ENCODE results near the gene FRMD4A. TPM values are rescaled to one million over a fixed set of nuclear protein-coding genes. Genes with fewer than 3 reads are reported as not detected.

The FRMD4A gene
- total and polyA plus RNA-seq, 8 donors: 6.9 to 25.3 (median 11.3) TPM

- H3K27ac ChIP-seq: peak overlapping the region in 3 of 5 donors; percentile 25 to 53 (median 29)
- no peaks in the 10 kb centered on the region for H3K27me3 ChIP-seq
- H3K4me3 ChIP-seq: no peak overlapping the region
- peaks cover 5 to 26% (median 12%) of the 10 kb centered on the region in 4 donors for H3K4me1 ChIP-seq
- peak; percentile 64 to 82 for DNase-seq
- no peaks in the 10 kb centered on the region for H3K9me3 ChIP-seq
- peak in 5 of 7 experiments; percentile 68 to 88 (median 84) for TF ChIP-seq CTCF (IDR thresholded peaks at IDR 0.05)
- no peak for TF ChIP-seq EP300 (IDR thresholded peaks at IDR 0.05)
- TF ChIP-seq POLR2A (IDR thresholded peaks at IDR 0.05): no peak
- peak in 1 of 3 donors; percentile 14 for TF ChIP-seq POLR2AphosphoS5 (IDR thresholded peaks at IDR 0.05)
- 29 to 32% (median 30%) methylated on average over 18 to 19 of the region's 19 CpGs for WGBS, 5 donors
- H3K36me3 ChIP-seq: peaks cover 5 to 85% (median 75%) of the 10 kb centered on the region in 4 donors
- intact Hi-C loops (cut with DNase I; ENCODE audit: low total_unique reads): loop anchor here (5.0 kb wide), 1 partner anchor 117 kb away; no protein-coding TSS in a partner anchor
Observed at GRCh38 chr10:13659887-13660550, 670.7 kb downstream of the FRMD4A start.

DNA sequence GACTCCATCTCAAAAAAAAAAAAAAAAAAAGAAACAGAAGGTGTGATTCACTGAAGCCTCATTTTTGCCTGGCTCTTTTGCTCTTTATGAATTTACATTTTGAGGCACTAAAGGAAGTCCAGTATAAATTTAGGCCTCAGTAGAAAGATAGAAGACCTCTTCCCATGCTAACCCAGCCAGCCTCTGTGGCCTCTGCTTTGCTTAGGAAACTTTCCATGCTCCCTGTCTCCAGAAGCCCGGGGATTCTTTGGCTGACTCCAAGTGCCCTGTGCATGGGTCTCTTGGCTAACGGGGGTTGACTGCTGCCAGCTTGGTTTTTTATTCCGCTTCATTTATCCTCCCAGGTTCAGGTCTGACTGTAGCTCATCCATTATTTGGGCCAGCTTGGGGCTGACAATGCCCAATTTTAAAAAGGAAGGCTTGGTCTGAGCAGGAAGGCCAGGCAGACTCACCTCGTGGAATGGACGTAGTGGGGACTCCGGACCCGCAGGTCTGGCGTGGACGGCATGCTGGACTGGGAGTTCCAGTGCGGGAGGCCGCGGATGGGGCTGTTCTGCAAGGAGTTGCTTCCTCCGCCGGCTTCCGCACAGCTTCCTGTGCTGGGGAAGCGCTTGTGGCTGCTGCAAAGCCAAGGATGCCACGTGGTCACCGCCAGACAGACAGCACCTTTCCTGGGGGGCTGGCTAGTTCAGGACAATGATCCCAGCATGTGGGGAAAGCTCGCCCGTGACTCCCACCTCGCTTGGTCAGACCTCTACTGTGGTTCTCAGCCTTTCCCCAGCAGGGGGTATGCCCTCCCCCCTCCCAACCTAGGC lies 671.6 kb downstream of the FRMD4A start:
- no peak for TF ChIP-seq CTCF (IDR thresholded peaks at IDR 0.05)
- TF ChIP-seq POLR2A (IDR thresholded peaks at IDR 0.05): no peak
- TF ChIP-seq POLR2AphosphoS5 (IDR thresholded peaks at IDR 0.05): no peak
- no peak for TF ChIP-seq EP300 (IDR thresholded peaks at IDR 0.05)
- Histone ChIP-seq H3K4me3 (no peak overlapping the region), H3K9me3 (no peaks in the 10 kb centered on the region), H3K4me1 (peaks cover 5 to 26% (median 12%) of the 10 kb centered on the region in 4 donors), H3K27me3 (no peaks in the 10 kb centered on the region), H3K27ac (peak overlapping the region in 3 of 5 donors; percentile 25 to 53 (median 29)), H3K36me3 (peaks cover 13 to 85% (median 76%) of the 10 kb centered on the region in 4 donors)
- peak in 1 of 2 donors; percentile 43 for DNase-seq
- 65 to 87% (median 79%) methylated on average over 19 to 21 of the region's 21 CpGs for WGBS, 5 donors
- intact Hi-C loops (cut with DNase I; ENCODE audit: low total_unique reads): no loop called here

DNA sequence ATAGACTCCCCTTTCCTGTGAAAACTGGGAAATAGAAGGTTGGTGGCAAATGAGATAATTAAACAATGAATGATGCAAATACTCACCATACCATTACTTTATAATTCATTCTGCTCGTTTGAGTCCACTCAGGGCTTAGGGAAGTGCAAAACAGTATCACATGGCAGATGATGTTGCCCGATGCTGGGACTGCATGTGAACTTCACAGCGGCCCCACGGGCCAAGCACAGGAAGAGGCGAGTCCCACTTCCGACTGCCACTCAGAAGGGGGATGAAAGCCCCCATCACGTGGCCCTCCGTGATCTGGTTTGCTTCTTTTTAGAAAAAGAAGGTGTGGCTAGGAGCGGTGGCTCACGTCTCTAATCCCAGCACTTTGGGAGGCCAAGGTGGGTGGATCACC lies 672.5 kb downstream of the FRMD4A start:
- DNase-seq: no peak
- intact Hi-C loops (cut with DNase I; ENCODE audit: low total_unique reads): no loop called here
- H3K27ac ChIP-seq: no peak overlapping the region
- TF ChIP-seq POLR2AphosphoS5 (IDR thresholded peaks at IDR 0.05): no peak
- TF ChIP-seq CTCF (IDR thresholded peaks at IDR 0.05): no peak
- no peak for TF ChIP-seq EP300 (IDR thresholded peaks at IDR 0.05)
- no peak for TF ChIP-seq POLR2A (IDR thresholded peaks at IDR 0.05)
- 74 to 80% (median 78%) methylated on average over 10 of the region's 10 CpGs for WGBS, 5 donors
- H3K4me3 ChIP-seq: no peak overlapping the region
- no peaks in the 10 kb centered on the region for H3K27me3 ChIP-seq
- peaks cover 17 to 85% (median 76%) of the 10 kb centered on the region in 4 donors for H3K36me3 ChIP-seq
- H3K9me3 ChIP-seq: no peaks in the 10 kb centered on the region
- H3K4me1 ChIP-seq: peaks cover 5 to 26% (median 12%) of the 10 kb centered on the region in 4 donors

- H3K4me1 ChIP-seq: peaks cover 5 to 26% (median 12%) of the 10 kb centered on the region in 4 donors
- H3K4me3 ChIP-seq: no peak overlapping the region
- no peak for DNase-seq
- TF ChIP-seq POLR2A (IDR thresholded peaks at IDR 0.05): no peak
- no peaks in the 10 kb centered on the region for H3K9me3 ChIP-seq
- H3K36me3 ChIP-seq: peaks cover 17 to 85% (median 76%) of the 10 kb centered on the region in 4 donors
- WGBS, 5 donors: 90 to 91% (median 91%) methylated on average over 20 to 49 of the region's 49 CpGs
- no peaks in the 10 kb centered on the region for H3K27me3 ChIP-seq
- intact Hi-C loops (cut with DNase I; ENCODE audit: low total_unique reads): no loop called here
- H3K27ac ChIP-seq: no peak overlapping the region
Observed at GRCh38 chr10:13657101-13657680, 673.5 kb downstream of the FRMD4A start.

Measured in stomach (tissue), 9 donors.